T-cell (primary cell): ENCODE data around the gene GABRA5. TPM values are rescaled to one million over a fixed set of nuclear protein-coding genes. Genes with fewer than 3 reads are reported as not detected.

Experiments
- ATAC-seq, 4 experiments: fragments of 200-7000 bp in 3 of 4; fragments of 150-1000 bp in 1 of 4; cut with Tn5 transposase; replicated peaks in 1 of 4; 1 replicate in 3 of 4; 2 replicates in 1 of 4; pipeline ENCODE4 v1.10.0; 2021; ENCODE audit warnings: moderate library complexity in 3 of 4, mild to moderate bottlenecking in 2 of 4, moderate number of reproducible peaks in 1 of 4
- CTCF ChIA-PET, 2 donors: fragments of 300-600 bp; sonication (Branson Sonifier 250); formaldehyde crosslinking; loops; one replicate each; lab custom pipeline; 2022; ENCODE audit warnings: antibody characterized with exemption in 2 of 2; lab: Charles Lee
- POLR2A ChIA-PET, 2 donors: fragments of 300-600 bp; sonication (Branson Sonifier 250); formaldehyde crosslinking; loops; one replicate each; lab custom pipeline; 2022; ENCODE audit warnings: antibody characterized with exemption in 2 of 2; lab: Charles Lee
- DNase-seq, 35 experiments: peaks; one replicate each; pipeline versions ENCODE4 v3.0.0 to v3.0.0-alpha.2; 2013 to 2023
- H3K27ac ChIP-seq: one replicate; pipeline ENCODE4 v1.5.1; 2013; ENCODE audit warnings: low read length
- H3K27me3 ChIP-seq, 2 experiments: replicated peaks in 1 of 2; 1 replicate in 1 of 2; 2 replicates in 1 of 2; pipeline versions ENCODE4 v1.6.1 to v1.7.0; 2013; ENCODE audit warnings: low read length in 1 of 2, mixed read lengths in 1 of 2; ENCODE audit not compliant: control insufficient read depth in 2 of 2, insufficient read depth in 2 of 2; ENCODE audit errors: extremely low read depth in 1 of 2
- H3K36me3 ChIP-seq, 2 donors: 1 replicate in 1 of 2; 2 replicates in 1 of 2; pipeline versions ENCODE4 v1.6.1 to v1.7.0; 2013; ENCODE audit warnings: low read length in 1 of 2; ENCODE audit not compliant: control insufficient read depth in 2 of 2, insufficient read depth in 1 of 2; ENCODE audit errors: extremely low read depth in 1 of 2
- H3K4me1 ChIP-seq, 2 experiments: 1 replicate in 1 of 2; 2 replicates in 1 of 2; pipeline versions ENCODE4 v1.6.1 to v1.7.0; 2013; ENCODE audit warnings: low read length in 2 of 2, mixed read lengths in 1 of 2; ENCODE audit not compliant: insufficient read depth in 2 of 2, control insufficient read depth in 1 of 2; ENCODE audit errors: extremely low read depth in 1 of 2
- H3K4me3 ChIP-seq, 2 donors: 1 replicate in 1 of 2; 2 replicates in 1 of 2; pipeline versions ENCODE4 v1.5.1 to v1.7.0; 2013; ENCODE audit warnings: mild to moderate bottlenecking in 2 of 2, low read length in 1 of 2, moderate library complexity in 1 of 2; ENCODE audit not compliant: control insufficient read depth in 1 of 2; ENCODE audit errors: extremely low read depth in 1 of 2
- H3K9me3 ChIP-seq: 2 replicates; pipeline ENCODE4 v1.7.0; 2013
- H3K27ac Mint-ChIP-seq, 2 donors: one replicate each; pipeline ENCODE4 v1.8.0; 2020 to 2021; ENCODE audit warnings: mild to moderate bottlenecking in 2 of 2, mixed read lengths in 2 of 2
- H3K27me3 Mint-ChIP-seq, 2 donors: one replicate each; pipeline ENCODE4 v1.8.0; 2021 to 2022; ENCODE audit warnings: mixed read lengths in 2 of 2
- H3K36me3 Mint-ChIP-seq: one replicate; pipeline ENCODE4 v1.8.0; 2021; ENCODE audit warnings: mixed read lengths
- H3K4me1 Mint-ChIP-seq, 3 donors: one replicate each; pipeline ENCODE4 v1.8.0; 2020 to 2022; ENCODE audit warnings: mixed read lengths in 3 of 3, mild to moderate bottlenecking in 1 of 3
- H3K4me3 Mint-ChIP-seq, 3 donors: one replicate each; pipeline ENCODE4 v1.8.0; 2020 to 2022; ENCODE audit warnings: mild to moderate bottlenecking in 3 of 3, mixed read lengths in 3 of 3, moderate library complexity in 3 of 3
- H3K9me3 Mint-ChIP-seq, 3 donors: one replicate each; pipeline ENCODE4 v1.8.0; 2020 to 2022; ENCODE audit warnings: mixed read lengths in 3 of 3
- WGBS: methylation state at CpG from one replicate; pipeline ENCODE4 v1.1.5; 2013; ENCODE audit warnings: missing lambda C conversion rate; ENCODE audit not compliant: insufficient coverage; 5-methylcytosine and 5-hydroxymethylcytosine counted together
- total RNA-seq, 35 experiments: library from RNA in 6 of 35; stranded (reverse) in 6 of 35; fragments of 120-200 nt in 1 of 35; gene quantifications; one replicate each; pipeline versions ENCODE4 v1.2.1 to v1.2.4 and lab custom pipeline; 2013 to 2026

Gene GABRA5
- total RNA-seq, 5 donors from 2014 or later (not counting 1 experiment from before 2014, with no cell fraction given), result not detected

GRCh38 chr15:26864664-26865191 lies 2.1 kb upstream of the GABRA5 start:
- H3K9me3 Mint-ChIP-seq, result peaks cover 0 to 5% (median 0%) of the 10 kb centered on the region in 3 donors
- ChIA-PET CTCF (no interaction called here), POLR2A (no interaction called here)
- Histone ChIP-seq H3K4me3 (no peak overlapping the region), H3K9me3 (no peaks in the 10 kb centered on the region), H3K4me1 (no peaks in the 10 kb centered on the region), H3K27me3 (peaks cover 8 to 9% of the 10 kb centered on the region in 2 experiments), H3K27ac (no peak overlapping the region), H3K36me3 (no peaks in the 10 kb centered on the region)
- H3K27me3 Mint-ChIP-seq, result peaks cover 23% of the 10 kb centered on the region in 2 donors
- ATAC-seq (no peak), DNase-seq (peak in 1 of 35 experiments; percentile 1)
- WGBS, result 0% methylated on average over 1 of the region's 8 CpGs
- H3K27ac Mint-ChIP-seq, result no peak overlapping the region
- no peaks in the 10 kb centered on the region for H3K4me1 Mint-ChIP-seq
- no peak overlapping the region for H3K4me3 Mint-ChIP-seq
- no peaks in the 10 kb centered on the region for H3K36me3 Mint-ChIP-seq

DNA sequence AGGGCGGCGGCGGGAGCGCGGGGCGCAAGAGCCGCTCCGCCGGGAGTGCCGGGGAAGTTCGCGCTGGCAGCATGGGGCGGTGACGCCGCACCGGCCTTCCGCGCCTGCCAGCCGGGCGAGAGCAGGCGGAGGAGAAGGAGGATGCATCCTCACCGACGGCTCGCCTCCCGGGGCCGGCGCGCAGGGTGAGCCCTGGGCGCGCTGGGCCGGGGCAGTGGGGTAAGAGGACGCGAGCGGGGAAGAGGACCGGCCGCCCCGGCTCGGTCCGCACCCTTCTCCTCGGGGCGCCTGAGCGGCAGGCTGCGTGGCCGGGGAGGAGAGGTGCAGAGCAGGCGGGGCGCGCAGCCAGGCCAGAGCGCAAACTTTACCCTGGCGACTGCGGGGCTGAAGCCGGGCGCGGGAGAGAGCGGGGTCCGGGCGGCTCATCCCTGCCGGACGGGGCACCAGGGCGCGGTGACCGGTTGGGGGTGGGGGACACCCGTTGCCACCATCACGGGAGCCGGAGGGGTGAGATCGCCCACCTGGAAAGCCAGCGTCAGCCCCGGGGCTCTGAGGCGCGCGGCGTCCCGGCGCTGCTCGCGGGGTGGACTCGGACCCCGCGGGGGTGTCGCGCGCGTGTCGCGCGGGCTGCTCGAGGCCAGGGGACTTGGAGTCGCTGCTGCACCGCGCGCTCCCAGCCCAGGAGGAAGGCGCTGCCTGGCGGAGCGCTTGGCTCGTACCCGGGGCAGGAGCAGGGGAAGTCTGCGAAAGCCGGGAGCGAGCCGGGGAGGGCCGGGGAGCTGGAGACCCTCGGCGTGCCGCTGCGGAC lies 542 bp downstream of the GABRA5 start:
- H3K27ac ChIP-seq, result no peak overlapping the region
- peaks cover 8 to 11% of the 10 kb centered on the region in 2 experiments for H3K27me3 ChIP-seq
- no peaks in the 10 kb centered on the region for H3K36me3 ChIP-seq
- Mint-ChIP-seq H3K9me3 (no peaks in the 10 kb centered on the region), H3K27ac (no peak overlapping the region), H3K4me3 (no peak overlapping the region), H3K27me3 (peaks cover 23 to 24% of the 10 kb centered on the region in 2 donors), H3K4me1 (no peaks in the 10 kb centered on the region), H3K36me3 (no peaks in the 10 kb centered on the region)
- ChIA-PET POLR2A (no interaction called here), CTCF (no interaction called here)
- WGBS, result 11% methylated on average over 104 of the region's 104 CpGs
- H3K4me3 ChIP-seq, result no peak overlapping the region
- ATAC-seq (no peak), DNase-seq (no peak)
- no peaks in the 10 kb centered on the region for H3K4me1 ChIP-seq
- H3K9me3 ChIP-seq, result no peaks in the 10 kb centered on the region

DNA sequence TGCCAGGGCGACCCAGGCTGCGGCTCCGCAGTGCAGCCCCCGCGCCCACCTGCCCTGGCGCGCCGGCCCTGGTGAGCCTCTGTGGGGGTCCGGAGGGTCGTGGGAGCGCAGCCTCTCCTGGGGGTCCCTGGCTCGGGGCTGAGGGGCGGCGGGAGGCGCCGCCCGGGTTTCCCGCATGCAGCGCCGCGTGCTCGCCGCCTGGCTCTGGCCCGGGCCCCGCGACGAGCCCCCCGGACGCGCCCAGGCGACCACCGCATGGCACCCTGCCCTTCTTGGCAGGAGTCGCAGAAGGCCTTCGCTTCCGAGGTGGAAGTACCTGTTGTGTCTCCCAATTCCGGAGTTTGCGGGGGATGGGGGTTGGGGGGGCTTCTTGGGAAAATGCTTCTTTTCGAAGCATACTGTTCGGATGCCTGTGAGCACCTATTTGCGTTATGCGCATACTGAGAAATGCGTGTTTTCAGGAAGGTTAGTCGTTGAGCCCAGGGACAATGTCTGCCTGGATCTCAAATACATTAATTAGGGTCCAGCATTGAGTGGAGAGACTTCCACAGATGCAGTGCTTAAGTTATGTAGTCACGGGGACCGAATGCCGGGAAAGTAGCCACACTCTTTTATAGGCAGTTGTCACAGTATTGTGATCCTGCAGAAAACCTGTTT lies 1.3 kb downstream of the GABRA5 start:
- Mint-ChIP-seq H3K27ac (no peak overlapping the region), H3K4me1 (no peaks in the 10 kb centered on the region), H3K36me3 (no peaks in the 10 kb centered on the region), H3K4me3 (no peak overlapping the region), H3K9me3 (no peaks in the 10 kb centered on the region), H3K27me3 (peaks cover 23 to 24% of the 10 kb centered on the region in 2 donors)
- CTCF ChIA-PET, result no interaction called here
- peak in 1 of 4 experiments; percentile 9 for ATAC-seq
- H3K27me3 ChIP-seq, result peaks cover 8 to 11% of the 10 kb centered on the region in 2 experiments
- no peaks in the 10 kb centered on the region for H3K9me3 ChIP-seq
- POLR2A ChIA-PET, result no interaction called here
- H3K27ac ChIP-seq, result no peak overlapping the region
- DNase-seq, result no peak
- H3K4me1 ChIP-seq, result no peaks in the 10 kb centered on the region
- H3K36me3 ChIP-seq, result no peaks in the 10 kb centered on the region
- H3K4me3 ChIP-seq, result no peak overlapping the region
- WGBS, result 21% methylated on average over 41 of the region's 46 CpGs

GRCh38 chr15:26869628-26870027 lies 2.8 kb downstream of the GABRA5 start:
- POLR2A ChIA-PET, result no interaction called here

DNA sequence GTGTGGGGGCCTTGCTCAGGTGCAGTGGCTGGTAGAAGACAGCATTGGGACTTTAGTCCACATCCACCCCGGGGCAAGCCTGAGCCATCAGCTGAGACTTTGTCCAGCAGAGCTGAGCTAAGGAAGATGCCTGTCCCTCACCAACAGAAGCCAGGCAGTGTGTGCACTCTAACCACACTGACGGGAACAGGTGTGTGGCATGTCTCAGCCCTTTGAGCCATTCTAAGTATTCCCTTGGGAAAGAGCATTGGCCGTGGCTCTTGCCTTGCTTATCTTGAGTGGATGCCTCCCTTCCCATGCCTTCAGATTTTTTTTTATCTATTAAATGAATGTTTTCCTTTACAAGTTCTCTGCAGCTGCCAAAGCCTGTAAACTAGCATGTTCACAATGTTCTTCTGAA lies 3.5 kb downstream of the GABRA5 start:
- no peaks in the 10 kb centered on the region for H3K36me3 ChIP-seq
- H3K4me1 ChIP-seq, result no peaks in the 10 kb centered on the region
- no peak overlapping the region for H3K4me3 Mint-ChIP-seq
- peaks cover 9 to 11% of the 10 kb centered on the region in 2 experiments for H3K27me3 ChIP-seq
- ATAC-seq (no peak), DNase-seq (no peak)
- ChIA-PET POLR2A (no interaction called here), CTCF (no interaction called here)
- no peak overlapping the region for H3K27ac ChIP-seq
- 100% methylated on average over 2 of the region's 3 CpGs for WGBS
- no peak overlapping the region for H3K4me3 ChIP-seq
- peaks cover 17 to 24% of the 10 kb centered on the region in 2 donors for H3K27me3 Mint-ChIP-seq
- no peaks in the 10 kb centered on the region for H3K9me3 ChIP-seq
- no peaks in the 10 kb centered on the region for H3K36me3 Mint-ChIP-seq
- no peaks in the 10 kb centered on the region for H3K4me1 Mint-ChIP-seq
- no peaks in the 10 kb centered on the region for H3K9me3 Mint-ChIP-seq
- H3K27ac Mint-ChIP-seq, result no peak overlapping the region

More at GRCh38 chr15:26869628-26870027, 2.8 kb downstream of the GABRA5 start:
- no peaks in the 10 kb centered on the region for H3K36me3 ChIP-seq
- H3K4me3 Mint-ChIP-seq, result no peak overlapping the region
- no peaks in the 10 kb centered on the region for H3K36me3 Mint-ChIP-seq
- H3K4me1 Mint-ChIP-seq, result no peaks in the 10 kb centered on the region
- no peak overlapping the region for H3K4me3 ChIP-seq
- no peak for ATAC-seq
- WGBS, result 53% methylated on average over 1 of the region's 3 CpGs
- H3K9me3 Mint-ChIP-seq, result no peaks in the 10 kb centered on the region
- H3K27ac ChIP-seq, result no peak overlapping the region
- H3K27me3 Mint-ChIP-seq, result peaks cover 17 to 24% of the 10 kb centered on the region in 2 donors
- H3K27me3 ChIP-seq, result peaks cover 8 to 11% of the 10 kb centered on the region in 2 experiments
- CTCF ChIA-PET, result no interaction called here
- no peaks in the 10 kb centered on the region for H3K9me3 ChIP-seq
- H3K27ac Mint-ChIP-seq, result no peak overlapping the region
- no peak for DNase-seq
- no peaks in the 10 kb centered on the region for H3K4me1 ChIP-seq

- Histone ChIP-seq H3K4me1 (no peaks in the 10 kb centered on the region), H3K36me3 (no peaks in the 10 kb centered on the region), H3K27me3 (peaks cover 3 to 7% of the 10 kb centered on the region in 2 experiments), H3K27ac (no peak overlapping the region), H3K4me3 (no peak overlapping the region), H3K9me3 (no peaks in the 10 kb centered on the region)
- Mint-ChIP-seq H3K27me3 (peaks cover 11 to 15% of the 10 kb centered on the region in 2 donors), H3K4me3 (no peak overlapping the region), H3K4me1 (no peaks in the 10 kb centered on the region), H3K9me3 (no peaks in the 10 kb centered on the region), H3K27ac (no peak overlapping the region), H3K36me3 (no peaks in the 10 kb centered on the region)
- CTCF ChIA-PET, result no interaction called here
- 65% methylated on average over 4 of the region's 7 CpGs for WGBS
- no peak for DNase-seq
- no peak for ATAC-seq
- POLR2A ChIA-PET, result no interaction called here
Measured at GRCh38 chr15:26872206-26872605, 5.3 kb downstream of the GABRA5 start.
